Endothelial cell of umbilical vein (primary cell): ENCODE results near the gene VSIG10.

Experiments used
- EZH2 ChIP-seq: IDR thresholded peaks from 2 replicates; pipeline ENCODE4 v1.6.1; 2012; ENCODE audit warnings: borderline replicate concordance, low read depth, mild to moderate bottlenecking, moderate library complexity, low read length, inconsistent platforms; ENCODE audit not compliant: severe bottlenecking
- GATA2 ChIP-seq: IDR thresholded peaks from 2 replicates; pipeline ENCODE4 v1.7.0; 2011; ENCODE audit warnings: low read depth, mild to moderate bottlenecking, moderate library complexity, mixed read lengths, low read length; ENCODE audit not compliant: insufficient read length, insufficient read depth
- JUN ChIP-seq: IDR thresholded peaks from 2 replicates; pipeline ENCODE4 v1.6.1; 2011; ENCODE audit warnings: borderline replicate concordance, low read depth; ENCODE audit not compliant: insufficient read length, insufficient read depth
- MYC ChIP-seq: IDR thresholded peaks from one replicate; pipeline ENCODE4 v1.6.1; 2011; ENCODE audit warnings: mild to moderate bottlenecking, low read depth, low read length
- POLR2A ChIP-seq: IDR thresholded peaks from 2 replicates; pipeline ENCODE4 v1.6.1; 2012; ENCODE audit warnings: low read depth, mild to moderate bottlenecking, control low read depth, low read length
- POLR2AphosphoS5 ChIP-seq: IDR thresholded peaks from 2 replicates; pipeline ENCODE4 v1.6.1; 2012; ENCODE audit warnings: low read depth, mild to moderate bottlenecking, control low read depth, low read length, moderate library complexity; ENCODE audit not compliant: insufficient read depth
- TF ChIP-seq, protein P1 (sequence below), 2 donors: IDR thresholded peaks; 1 replicate in 1 of 2; 2 replicates in 1 of 2; pipeline ENCODE4 v1.5.1; 2011; ENCODE audit warnings: low read length in 2 of 2, mild to moderate bottlenecking in 2 of 2, moderate library complexity in 2 of 2, control low read depth in 1 of 2, inconsistent platforms in 1 of 2, low read depth in 1 of 2; ENCODE audit not compliant: insufficient read depth in 1 of 2; ENCODE audit errors: extremely low read depth in 1 of 2
- TF ChIP-seq, protein P2 (sequence below): IDR thresholded peaks from 2 replicates; pipeline ENCODE4 v1.6.1; 2011; ENCODE audit not compliant: insufficient read depth, insufficient read length

DNA sequence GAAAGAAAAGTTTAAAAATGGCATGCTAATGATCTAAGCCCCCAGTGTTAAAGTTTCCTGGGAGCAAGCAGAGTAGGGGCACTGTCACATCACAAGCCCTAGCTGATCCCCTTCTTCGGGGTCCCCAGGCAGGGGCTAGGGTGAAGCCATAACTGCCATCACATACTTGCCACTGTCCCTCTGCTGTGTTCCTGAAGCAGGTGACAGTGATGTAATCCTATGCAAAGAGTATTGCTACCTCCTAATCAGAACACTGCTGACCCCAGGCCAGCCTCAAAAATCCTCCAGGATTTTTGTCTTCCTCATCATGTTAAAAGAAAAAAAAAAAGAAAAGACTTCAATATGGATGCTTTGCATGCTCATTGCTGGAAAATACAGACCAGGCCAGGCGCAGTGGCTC is 88.5 kb downstream of the VSIG10 start:
- TF ChIP-seq, protein P1, sequence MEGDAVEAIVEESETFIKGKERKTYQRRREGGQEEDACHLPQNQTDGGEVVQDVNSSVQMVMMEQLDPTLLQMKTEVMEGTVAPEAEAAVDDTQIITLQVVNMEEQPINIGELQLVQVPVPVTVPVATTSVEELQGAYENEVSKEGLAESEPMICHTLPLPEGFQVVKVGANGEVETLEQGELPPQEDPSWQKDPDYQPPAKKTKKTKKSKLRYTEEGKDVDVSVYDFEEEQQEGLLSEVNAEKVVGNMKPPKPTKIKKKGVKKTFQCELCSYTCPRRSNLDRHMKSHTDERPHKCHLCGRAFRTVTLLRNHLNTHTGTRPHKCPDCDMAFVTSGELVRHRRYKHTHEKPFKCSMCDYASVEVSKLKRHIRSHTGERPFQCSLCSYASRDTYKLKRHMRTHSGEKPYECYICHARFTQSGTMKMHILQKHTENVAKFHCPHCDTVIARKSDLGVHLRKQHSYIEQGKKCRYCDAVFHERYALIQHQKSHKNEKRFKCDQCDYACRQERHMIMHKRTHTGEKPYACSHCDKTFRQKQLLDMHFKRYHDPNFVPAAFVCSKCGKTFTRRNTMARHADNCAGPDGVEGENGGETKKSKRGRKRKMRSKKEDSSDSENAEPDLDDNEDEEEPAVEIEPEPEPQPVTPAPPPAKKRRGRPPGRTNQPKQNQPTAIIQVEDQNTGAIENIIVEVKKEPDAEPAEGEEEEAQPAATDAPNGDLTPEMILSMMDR (IDR thresholded peaks at IDR 0.05; ENCODE audit: extremely low read depth in 1 of 2, insufficient read depth in 1 of 2, low read depth in 1 of 2, low read length in 2 of 2) = no peak
- TF ChIP-seq, protein P2, sequence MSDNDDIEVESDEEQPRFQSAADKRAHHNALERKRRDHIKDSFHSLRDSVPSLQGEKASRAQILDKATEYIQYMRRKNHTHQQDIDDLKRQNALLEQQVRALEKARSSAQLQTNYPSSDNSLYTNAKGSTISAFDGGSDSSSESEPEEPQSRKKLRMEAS = no peak
- TF ChIP-seq POLR2A = no peak
- no peak for TF ChIP-seq POLR2AphosphoS5
- no peak for TF ChIP-seq EZH2
- TF ChIP-seq MYC = no peak
- no peak for TF ChIP-seq JUN
- TF ChIP-seq GATA2 = no peak
